Measurements from ENCODE around the gene TXNDC8. TPM values are rescaled to one million over a fixed set of nuclear protein-coding genes. Genes with fewer than 3 reads are reported as not detected.
A peak's percentile ranks its signal among the peaks of the same experiment; 100 is the strongest.
"Not testable (repeated sequence)": the region's sequence is repeated elsewhere in the genome, so short reads cannot be mapped to it uniquely, and the experiment has no call there.

The TXNDC8 gene
- not detected for total RNA-seq

DNA sequence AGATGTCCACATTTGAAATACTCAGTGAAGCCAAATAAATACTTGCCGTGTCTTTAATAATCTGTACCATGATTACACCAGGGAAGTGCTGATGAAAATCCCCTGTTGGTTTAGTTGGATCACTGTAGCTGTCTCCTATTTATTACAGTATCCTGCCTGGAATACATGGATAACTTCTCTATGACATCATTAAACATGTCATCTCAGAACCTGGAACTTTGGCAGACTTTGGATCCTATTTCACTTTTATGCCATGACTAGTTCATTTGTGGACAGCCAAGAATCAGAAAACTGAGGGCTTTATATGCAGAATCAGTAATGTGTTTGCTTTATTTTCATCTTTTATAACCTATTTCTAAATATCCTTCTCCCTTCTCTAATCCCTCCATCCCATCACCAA is at the start of gene TXNDC8:
Gene TXNDC8, minus strand, starts transcription at position 137 of the 400 bp plus-strand sequence.
- Mint-ChIP-seq H3K27me3 (peaks cover 4% of the 10 kb centered on the region), H3K27ac (no peak within 1 kb of the TSS), H3K4me1 (no peaks in the 10 kb centered on the region), H3K9me3 (no peaks in the 10 kb centered on the region), H3K36me3 (ENCODE audit: low read depth) (no peaks in the 10 kb centered on the region), H3K4me3 (no peak within 1 kb of the TSS)
- ATAC-seq (replicated peaks): no peak

DNA sequence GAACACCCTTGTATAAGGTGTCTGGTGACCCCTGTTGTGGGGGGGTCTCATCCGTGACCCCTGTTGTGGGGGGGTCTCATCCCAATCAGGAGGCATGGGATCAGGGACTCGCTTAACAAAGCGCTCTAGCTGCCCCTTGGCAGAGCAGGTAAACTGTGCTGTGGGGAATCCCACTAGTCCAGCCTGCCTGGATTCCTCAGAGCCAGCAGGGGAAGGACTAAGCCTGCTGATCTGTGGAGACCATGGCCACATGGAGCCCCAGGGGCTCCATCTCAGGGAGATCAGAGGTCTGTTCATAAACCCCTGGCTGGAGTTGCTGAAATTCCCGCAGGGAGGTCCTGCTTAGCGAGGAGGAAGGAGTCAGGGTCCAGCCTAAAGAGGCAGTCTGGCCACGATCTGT is 45.8 kb upstream of the TXNDC8 start:
- Mint-ChIP-seq H3K27me3 (peaks cover 13% of the 10 kb centered on the region), H3K4me3 (no peak overlapping the region), H3K36me3 (ENCODE audit: low read depth) (no peaks in the 10 kb centered on the region), H3K9me3 (no peaks in the 10 kb centered on the region), H3K4me1 (no peaks in the 10 kb centered on the region), H3K27ac (no peak overlapping the region)
- ATAC-seq (replicated peaks): no peak

- Mint-ChIP-seq H3K27ac (no peak overlapping the region), H3K27me3 (peaks cover 20% of the 10 kb centered on the region)
Observed at GRCh38 chr9:110382731-110383130, 45.1 kb upstream of the TXNDC8 start.

GRCh38 chr9:110371411-110372007 is 33.8 kb upstream of the TXNDC8 start:
- Mint-ChIP-seq H3K27ac (no peak overlapping the region), H3K4me3 (no peak overlapping the region), H3K9me3 (no peaks in the 10 kb centered on the region), H3K36me3 (ENCODE audit: low read depth) (no peaks in the 10 kb centered on the region), H3K27me3 (no peaks in the 10 kb centered on the region), H3K4me1 (no peaks in the 10 kb centered on the region)
- no peak for ATAC-seq (replicated peaks)

More at GRCh38 chr9:110382731-110383130, 45.1 kb upstream of the TXNDC8 start:
- Mint-ChIP-seq H3K4me3 (no peak overlapping the region), H3K4me1 (no peaks in the 10 kb centered on the region), H3K9me3 (no peaks in the 10 kb centered on the region), H3K36me3 (ENCODE audit: low read depth) (no peaks in the 10 kb centered on the region)
- ATAC-seq (replicated peaks): no peak

- Mint-ChIP-seq H3K9me3 (no peaks in the 10 kb centered on the region), H3K27ac (no peak overlapping the region), H3K27me3 (peaks cover under 1% of the 10 kb centered on the region), H3K4me1 (no peaks in the 10 kb centered on the region), H3K4me3 (no peak overlapping the region), H3K36me3 (ENCODE audit: low read depth) (no peaks in the 10 kb centered on the region)
- ATAC-seq (replicated peaks): no peak
Observed at GRCh38 chr9:110370315-110370714, 32.7 kb upstream of the TXNDC8 start.

- peaks cover 11% of the 10 kb centered on the region for H3K27me3 Mint-ChIP-seq
- ATAC-seq (replicated peaks): no peak
- no peak overlapping the region for H3K27ac Mint-ChIP-seq
- H3K36me3 Mint-ChIP-seq (ENCODE audit: low read depth): no peaks in the 10 kb centered on the region
- H3K9me3 Mint-ChIP-seq: no peaks in the 10 kb centered on the region
- no peak overlapping the region for H3K4me3 Mint-ChIP-seq
- H3K4me1 Mint-ChIP-seq: no peaks in the 10 kb centered on the region
Observed at GRCh38 chr9:110364451-110364850, 26.8 kb upstream of the TXNDC8 start.

- ATAC-seq (replicated peaks); H3K4me1 Mint-ChIP-seq; H3K27me3 Mint-ChIP-seq; H3K9me3 Mint-ChIP-seq; H3K4me3 Mint-ChIP-seq; H3K36me3 Mint-ChIP-seq (ENCODE audit: low read depth); H3K27ac Mint-ChIP-seq: not testable (repeated sequence)
Observed at GRCh38 chr9:110358992-110359391, 21.3 kb upstream of the TXNDC8 start.

- Mint-ChIP-seq H3K27me3 (peaks cover 3% of the 10 kb centered on the region), H3K4me3 (no peak overlapping the region), H3K4me1 (peaks cover 3% of the 10 kb centered on the region), H3K9me3 (no peaks in the 10 kb centered on the region), H3K36me3 (ENCODE audit: low read depth) (no peaks in the 10 kb centered on the region), H3K27ac (no peak overlapping the region)
- ATAC-seq (replicated peaks): no peak
Observed at GRCh38 chr9:110357505-110357904, 19.8 kb upstream of the TXNDC8 start.

DNA sequence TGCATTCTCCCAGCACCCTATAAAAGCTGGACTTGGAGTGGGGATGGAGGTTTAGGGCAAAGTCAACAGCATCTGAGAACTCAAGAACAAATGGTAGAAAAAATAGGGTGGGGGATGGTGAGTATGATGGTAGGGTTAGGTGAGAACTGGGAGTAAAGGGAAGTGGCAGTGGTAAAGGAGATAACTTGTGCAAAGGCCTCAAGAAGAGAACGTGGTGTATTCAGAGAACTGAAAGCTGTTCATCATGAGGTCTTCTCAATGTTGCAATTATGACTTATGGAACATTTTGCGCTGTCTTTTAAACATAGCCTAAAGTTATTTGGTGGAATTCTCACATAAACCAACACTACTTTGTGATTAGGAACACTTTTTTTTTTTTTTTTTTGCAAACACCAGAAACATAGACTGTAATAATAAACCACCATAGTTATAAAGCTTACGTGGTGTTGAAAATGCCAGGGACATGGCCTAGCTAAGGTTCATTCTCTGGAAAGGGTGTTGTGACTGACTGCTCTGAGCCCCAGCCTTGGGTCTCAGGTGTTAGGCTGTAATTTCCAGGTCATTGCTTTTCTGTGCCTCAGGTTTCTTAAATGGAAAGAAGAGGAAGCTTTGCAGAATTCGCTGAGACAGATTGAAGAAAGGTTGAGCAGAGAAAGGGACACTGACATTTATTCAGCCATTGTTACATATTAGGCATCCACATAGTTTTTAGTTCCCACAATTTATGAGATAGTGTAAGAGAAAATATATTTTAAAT is 19.2 kb upstream of the TXNDC8 start:
- no peaks in the 10 kb centered on the region for H3K36me3 Mint-ChIP-seq (ENCODE audit: low read depth)

DNA sequence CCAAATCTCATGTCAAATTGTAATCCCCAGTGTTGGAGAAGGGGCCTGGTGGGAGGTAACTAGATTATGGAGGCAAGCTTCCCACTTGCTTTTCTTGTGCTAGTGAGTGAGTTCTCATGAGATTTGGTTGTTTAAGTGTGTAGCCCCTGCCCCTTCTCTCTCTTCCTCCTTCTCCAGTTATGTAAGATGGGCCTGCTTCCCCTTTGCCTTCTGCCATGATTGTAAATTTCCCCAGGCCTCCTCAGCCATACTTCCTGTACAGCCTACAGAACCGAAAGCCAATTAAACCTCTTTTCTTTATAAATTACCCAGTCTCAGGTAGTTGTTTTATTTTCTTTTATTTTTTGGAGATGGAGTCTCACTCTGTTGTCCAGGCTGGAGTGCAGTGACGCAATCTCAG is 18.2 kb upstream of the TXNDC8 start:
- ATAC-seq (replicated peaks): no peak
- Mint-ChIP-seq H3K4me3 (no peak overlapping the region), H3K27ac (no peak overlapping the region), H3K36me3 (ENCODE audit: low read depth) (no peaks in the 10 kb centered on the region), H3K9me3 (no peaks in the 10 kb centered on the region), H3K27me3 (peaks cover 2% of the 10 kb centered on the region), H3K4me1 (peaks cover 7% of the 10 kb centered on the region)

More for the DNA sequence above, 19.2 kb upstream of the TXNDC8 start:
- Mint-ChIP-seq H3K27ac (no peak overlapping the region), H3K4me3 (no peak overlapping the region), H3K4me1 (peaks cover 3% of the 10 kb centered on the region), H3K27me3 (peaks cover 3% of the 10 kb centered on the region), H3K9me3 (no peaks in the 10 kb centered on the region)
- ATAC-seq (replicated peaks): no peak

DNA sequence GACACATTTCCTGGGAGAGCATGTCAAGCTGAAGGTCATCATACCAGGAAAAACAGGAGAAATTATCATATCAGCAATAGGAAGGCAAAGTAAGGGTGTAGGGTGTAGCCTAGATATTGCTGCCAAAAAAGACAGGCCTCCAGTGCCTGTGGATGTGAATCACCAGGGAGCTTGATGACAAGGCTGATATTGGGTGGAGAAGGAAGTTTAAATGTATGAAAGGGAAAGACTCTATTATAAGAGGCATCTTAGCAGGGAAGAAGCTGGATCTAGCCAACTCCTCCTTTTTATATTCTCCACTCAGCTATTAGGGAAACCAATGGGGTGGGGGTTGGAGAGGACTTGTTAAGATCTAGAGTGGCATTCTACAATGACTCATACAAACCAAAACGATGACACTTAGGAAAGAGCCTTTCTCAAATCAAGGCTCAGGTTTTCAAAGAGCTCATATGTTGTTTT is 13.4 kb upstream of the TXNDC8 start:
- ATAC-seq (replicated peaks): peak; percentile 80
- Mint-ChIP-seq H3K4me1 (peaks cover 8% of the 10 kb centered on the region), H3K27me3 (peaks cover 5% of the 10 kb centered on the region), H3K36me3 (ENCODE audit: low read depth) (no peaks in the 10 kb centered on the region), H3K27ac (no peak overlapping the region), H3K4me3 (no peak overlapping the region), H3K9me3 (no peaks in the 10 kb centered on the region)

DNA sequence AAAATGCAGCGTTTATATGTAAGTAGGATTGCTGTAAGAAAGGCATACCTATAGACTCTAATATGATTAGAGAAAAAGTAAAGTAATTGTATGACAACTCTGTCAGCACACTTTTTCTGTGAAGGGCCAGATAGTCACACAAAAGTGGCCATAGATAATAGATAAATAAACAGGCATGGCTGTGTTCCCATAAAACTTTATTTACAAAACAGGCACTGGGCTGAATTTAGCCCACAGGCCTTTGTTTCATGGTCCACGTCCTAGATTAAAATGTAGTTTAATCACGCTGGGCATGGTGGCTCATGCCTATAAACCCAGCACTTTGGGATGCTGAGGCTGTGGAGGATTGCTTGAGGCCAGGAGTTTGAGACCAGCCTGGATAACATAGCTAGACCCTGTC is 8.7 kb upstream of the TXNDC8 start:
- H3K4me1 Mint-ChIP-seq: peaks cover 5% of the 10 kb centered on the region
- H3K27me3 Mint-ChIP-seq: peaks cover 7% of the 10 kb centered on the region
- no peak overlapping the region for H3K4me3 Mint-ChIP-seq
- H3K36me3 Mint-ChIP-seq (ENCODE audit: low read depth): no peaks in the 10 kb centered on the region
- ATAC-seq (replicated peaks): no peak
- no peak overlapping the region for H3K27ac Mint-ChIP-seq
- no peaks in the 10 kb centered on the region for H3K9me3 Mint-ChIP-seq

- H3K27me3 Mint-ChIP-seq: peaks cover 2% of the 10 kb centered on the region
- H3K4me1 Mint-ChIP-seq: no peaks in the 10 kb centered on the region
- no peaks in the 10 kb centered on the region for H3K36me3 Mint-ChIP-seq (ENCODE audit: low read depth)
- H3K4me3 Mint-ChIP-seq: no peak overlapping the region
- no peaks in the 10 kb centered on the region for H3K9me3 Mint-ChIP-seq
- ATAC-seq (replicated peaks): no peak
- no peak overlapping the region for H3K27ac Mint-ChIP-seq
Observed at GRCh38 chr9:110344821-110345220, 7.2 kb upstream of the TXNDC8 start.

- ATAC-seq (replicated peaks): no peak
- no peak overlapping the region for H3K4me3 Mint-ChIP-seq
- no peak overlapping the region for H3K27ac Mint-ChIP-seq
- H3K27me3 Mint-ChIP-seq: peaks cover 2% of the 10 kb centered on the region
- H3K36me3 Mint-ChIP-seq (ENCODE audit: low read depth): no peaks in the 10 kb centered on the region
- no peaks in the 10 kb centered on the region for H3K4me1 Mint-ChIP-seq
- H3K9me3 Mint-ChIP-seq: no peaks in the 10 kb centered on the region
Observed at GRCh38 chr9:110343551-110343950, 5.9 kb upstream of the TXNDC8 start.

GRCh38 chr9:110340306-110340705 is 2.6 kb upstream of the TXNDC8 start:
- no peak for ATAC-seq (replicated peaks)
- no peaks in the 10 kb centered on the region for H3K4me1 Mint-ChIP-seq
- H3K27ac Mint-ChIP-seq: no peak overlapping the region
- no peak overlapping the region for H3K4me3 Mint-ChIP-seq
- no peaks in the 10 kb centered on the region for H3K9me3 Mint-ChIP-seq
- peaks cover 2% of the 10 kb centered on the region for H3K27me3 Mint-ChIP-seq
- H3K36me3 Mint-ChIP-seq (ENCODE audit: low read depth): no peaks in the 10 kb centered on the region

Data from activated T-helper 17 cell treated with anti-CD3 and anti-CD28 coated beads, Interleukin-2, amount 50 U/mL, for 72 hours (primary cell).